GM12878 (cell line): ENCODE data around the gene AGBL4. TPM values are rescaled to one million over a fixed set of nuclear protein-coding genes. Genes with fewer than 3 reads are reported as not detected.
A peak's percentile ranks its signal among the peaks of the same experiment; 100 is the strongest.

Source experiments
- ASH2L ChIP-seq: fragments of 300-600, 200-600 bp; sonication (generic); IDR thresholded peaks from 2 replicates; pipeline ENCODE4 v1.6.1; 2017; ENCODE audit warnings: low read depth, mild to moderate bottlenecking, borderline replicate concordance
- ATF3 ChIP-seq: IDR thresholded peaks from 2 replicates; pipeline ENCODE4 v1.6.1; 2011; ENCODE audit warnings: low read depth, mild to moderate bottlenecking, low read length, moderate library complexity, borderline replicate concordance; ENCODE audit errors: extremely low read depth
- ATF7 ChIP-seq: fragments of 450-650 bp; IDR thresholded peaks from 2 replicates; pipeline ENCODE4 v1.6.1; 2016; ENCODE audit warnings: low read depth, mild to moderate bottlenecking
- BMI1 ChIP-seq: fragments of 450-650 bp; IDR thresholded peaks from 2 replicates; pipeline ENCODE4 v1.6.1; 2016; ENCODE audit warnings: mild to moderate bottlenecking, moderate library complexity, borderline replicate concordance
- CBX3 ChIP-seq: fragments of 200-600 bp; sonication (generic); IDR thresholded peaks from 2 replicates; pipeline ENCODE4 v1.6.1; 2016; ENCODE audit warnings: low read depth, borderline replicate concordance
- CREM ChIP-seq: IDR thresholded peaks from 2 replicates; pipeline ENCODE4 v1.6.1; 2014; ENCODE audit warnings: antibody characterized with exemption, low read depth
- ETV6 ChIP-seq, 2 experiments: fragments of 450-650 bp in 1 of 2; IDR thresholded peaks in 1 of 2; conservative IDR thresholded peaks in 1 of 2; 2 replicates each; pipeline ENCODE4 v1.6.1; 2014; ENCODE audit warnings: antibody characterized with exemption in 1 of 2, borderline replicate concordance in 1 of 2, low read depth in 1 of 2, mild to moderate bottlenecking in 1 of 2, moderate library complexity in 1 of 2
- GABPA ChIP-seq: IDR thresholded peaks from 2 replicates; pipeline ENCODE4 v1.6.1; 2014; ENCODE audit warnings: antibody characterized with exemption, low read depth, mild to moderate bottlenecking, inconsistent platforms
- MLLT1 ChIP-seq: fragments of 450-650 bp; IDR thresholded peaks from 2 replicates; pipeline ENCODE4 v1.6.1; 2016; ENCODE audit warnings: mild to moderate bottlenecking
- MYC ChIP-seq: IDR thresholded peaks from 2 replicates; pipeline ENCODE4 v1.6.1; 2011; ENCODE audit warnings: mild to moderate bottlenecking, low read length, moderate library complexity, inconsistent platforms; ENCODE audit not compliant: insufficient read depth, insufficient replicate concordance, insufficient read length, severe bottlenecking
- NBN ChIP-seq: fragments of 450-650 bp; IDR thresholded peaks from 2 replicates; pipeline ENCODE4 v1.6.1; 2016
- NFIC ChIP-seq: IDR thresholded peaks from 2 replicates; pipeline ENCODE4 v1.6.1; 2012; ENCODE audit warnings: low read depth, mild to moderate bottlenecking, inconsistent platforms, low read length, moderate library complexity
- NR2C1 ChIP-seq: fragments of 450-650 bp; IDR thresholded peaks from 2 replicates; pipeline ENCODE4 v1.6.1; 2017; ENCODE audit warnings: antibody characterized with exemption, mild to moderate bottlenecking, moderate library complexity
- PKNOX1 ChIP-seq: fragments of 450-650 bp; IDR thresholded peaks from 2 replicates; pipeline ENCODE4 v1.6.1; 2016; ENCODE audit warnings: mild to moderate bottlenecking
- PML ChIP-seq: IDR thresholded peaks from 2 replicates; pipeline ENCODE4 v1.6.1; 2012; ENCODE audit warnings: low read length, inconsistent platforms
- RAD51 ChIP-seq: fragments of 450-650 bp; IDR thresholded peaks from 2 replicates; pipeline ENCODE4 v1.6.1; 2016; ENCODE audit warnings: moderate library complexity, mild to moderate bottlenecking, inconsistent platforms
- RCOR1 ChIP-seq: conservative IDR thresholded peaks from 2 replicates; pipeline ENCODE4 v1.6.1; 2012; ENCODE audit warnings: low read depth, low read length, improper control_type of control experiment
- SMC3 ChIP-seq: IDR thresholded peaks from 2 replicates; pipeline ENCODE4 v1.6.1; 2011; ENCODE audit warnings: low read length, improper control_type of control experiment, borderline replicate concordance
- SREBF2 ChIP-seq: IDR thresholded peaks from 2 replicates; pipeline ENCODE4 v1.6.1; 2012; ENCODE audit warnings: mild to moderate bottlenecking, low read length
- ZBTB11 ChIP-seq: fragments of 450-650 bp; formaldehyde crosslinking; IDR thresholded peaks from 2 replicates; pipeline ENCODE4 v1.5.0; 2022; ENCODE audit warnings: mild to moderate bottlenecking, missing genetic modification characterization
- ZNF24 ChIP-seq: fragments of 450-650 bp; IDR thresholded peaks from 2 replicates; pipeline ENCODE4 v1.6.1; 2017; ENCODE audit warnings: antibody characterized with exemption, mild to moderate bottlenecking
- ZNF592 ChIP-seq: fragments of 450-650 bp; IDR thresholded peaks from 2 replicates; pipeline ENCODE4 v1.6.1; 2017; ENCODE audit warnings: mild to moderate bottlenecking, moderate library complexity
- polyA plus RNA-seq, 11 experiments: library from polyadenylated mRNA; depleted of rRNA in 4 of 11; unstranded in 6 of 11; stranded (reverse) in 5 of 11; fragments of >200 nt; fragmentation: Nextera tagmentation in 4 of 11; fragmentation: Illumina TruSeq in 1 of 11; extraction: Ambion mirVana in 4 of 11; extraction: Trizol in 1 of 11; gene quantifications; 1 replicate in 1 of 11; 2 replicates in 10 of 11; pipeline versions ENCODE4 v1.2.1 to v1.2.3, GENCODE V29; 2011 to 2016; ENCODE audit warnings: inconsistent platforms in 2 of 11, missing spikeins in 2 of 11, low read depth in 1 of 11
- total RNA-seq, 4 experiments: library from RNA; depleted of rRNA in 3 of 4; stranded (reverse); fragments of >200 nt in 3 of 4; fragmentation: Illumina TruSeq in 1 of 4; extraction: Trizol in 1 of 4; gene quantifications; 2 replicates each; pipeline versions ENCODE4 v1.2.1 to v1.2.3, GENCODE V29; 2013 to 2021

The AGBL4 gene
- total and polyA plus RNA-seq, 10 of the 15 experiments (the other 5 are each of a cell fraction or from before 2014, with no cell fraction given), result 0.31 TPM; not detected in 9

GRCh38 chr1:48793863-48794262 lies 1229.9 kb downstream of the AGBL4 start (continued):
- TF ChIP-seq NR2C1 (no peak), ZNF24 (no peak), ATF7 (no peak), ASH2L (no peak), SREBF2 (no peak), ZBTB11 (CRISPR knock-in tag) (no peak), ETV6 (conservative IDR thresholded peaks at IDR 0.05 in 1 of 2, IDR thresholded peaks at IDR 0.05 in 1 of 2; ENCODE audit: borderline replicate concordance in 1 of 2, low read depth in 1 of 2) (no peak), ATF3 (no peak), PML (no peak), MYC (no peak), CBX3 (no peak), SMC3 (no peak), MLLT1 (no peak), RCOR1 (no peak), NBN (no peak), NFIC (peak; percentile 70; the same call in 1 of the 2 replicates), GABPA (no peak), PKNOX1 (no peak), CREM (0 out of 2 replicates have a peak, but pooled peaks have one; percentile 8), ZNF592 (no peak), BMI1 (no peak), RAD51 (no peak)
